Cardiac septum (tissue), 1 donor: ENCODE results near the gene DNM1. TPM values are rescaled to one million over a fixed set of nuclear protein-coding genes. Genes with fewer than 3 reads are reported as not detected.

Experiments used
- DNase-seq: peaks from one replicate; pipeline ENCODE4 v3.0.0-alpha.2; 2020; ENCODE audit warnings: low spot score
- intact Hi-C: fragments of 100-400 bp; cut with DNase I; formaldehyde crosslinking; loops from one replicate; pipeline ENCODE4 v1.14.0; 2022
- total RNA-seq: library from RNA; stranded (reverse); fragmentation: NEBNext Ultra II Directional; extraction: Animal tissue kit (Norgen Biotek cat#: 25700); gene quantifications from one replicate; pipeline ENCODE4 v1.2.1, GENCODE V29; 2021
- donor health status: DM: no; HTN: no; CAD: no.

Gene DNM1
- total RNA-seq, 1 donor from 2014 or later = 7.3 TPM

GRCh38 chr9:128245421-128246151 is 42.4 kb downstream of the DNM1 start:
- intact Hi-C loops = loop anchor here (5.0 kb wide), 1 partner anchor 43 kb away; the partner anchor contains the start of gene DNM1
- no peak for DNase-seq

GRCh38 chr9:128246471-128246870 is 43.3 kb downstream of the DNM1 start:
- intact Hi-C loops = loop anchor here (5.0 kb wide), 1 partner anchor 44 kb away; the partner anchor contains the start of gene DNM1
- no peak for DNase-seq

- intact Hi-C loops = loop anchor here (5.0 kb wide), 1 partner anchor 45 kb away; the partner anchor contains the start of gene DNM1
- no peak for DNase-seq
These were observed 44.1 kb downstream of the DNM1 start for GRCh38 chr9:128247226-128247803.

GRCh38 chr9:128249558-128249907 is 46.4 kb downstream of the DNM1 start:
- no peak for DNase-seq
- intact Hi-C loops = loop anchor here (5.0 kb wide), 1 partner anchor 47 kb away; the partner anchor contains the start of gene DNM1

- peak; percentile 95 for DNase-seq
- intact Hi-C loops = loop anchor here (5.0 kb wide), 1 partner anchor 48 kb away; the partner anchor contains the start of gene DNM1
These were observed 47.0 kb downstream of the DNM1 start for GRCh38 chr9:128249908-128250838.

- intact Hi-C loops = no loop called here
These were observed 47.9 kb downstream of the DNM1 start for GRCh38 chr9:128250839-128251731.

GRCh38 chr9:128251732-128252100 is 48.5 kb downstream of the DNM1 start:
- DNase-seq = no peak
- intact Hi-C loops = no loop called here

More at GRCh38 chr9:128250839-128251731, 47.9 kb downstream of the DNM1 start:
- DNase-seq = no peak

GRCh38 chr9:128252317-128253139 is 49.3 kb downstream of the DNM1 start:
- no peak for DNase-seq
- intact Hi-C loops = no loop called here

- no peak for DNase-seq
- intact Hi-C loops = no loop called here
These were observed 50.2 kb downstream of the DNM1 start for GRCh38 chr9:128253140-128253990.

GRCh38 chr9:128253991-128254346 is 50.8 kb downstream of the DNM1 start:
- no peak for DNase-seq
- intact Hi-C loops = no loop called here

- intact Hi-C loops = no loop called here
- no peak for DNase-seq
These were observed 51.2 kb downstream of the DNM1 start for GRCh38 chr9:128254362-128254761.

GRCh38 chr9:128254855-128255759 is 51.9 kb downstream of the DNM1 start:
- no peak for DNase-seq
- intact Hi-C loops = no loop called here

GRCh38 chr9:128257086-128257825 is 54.1 kb downstream of the DNM1 start:
- DNase-seq = no peak
- intact Hi-C loops = no loop called here

- intact Hi-C loops = no loop called here
- DNase-seq = no peak
These were observed 54.7 kb downstream of the DNM1 start for GRCh38 chr9:128257907-128258306.

- intact Hi-C loops = no loop called here
- no peak for DNase-seq
These were observed 55.1 kb downstream of the DNM1 start for GRCh38 chr9:128258326-128258725.

- intact Hi-C loops = no loop called here
- DNase-seq = no peak
These were observed 56.0 kb downstream of the DNM1 start for GRCh38 chr9:128259156-128259555.
